ENCODE results near the gene ETHE1.

The ETHE1 gene

GRCh38 chr19:43464134-43464775 is 62.7 kb downstream of the ETHE1 start:
- no peak for DNase-seq (ENCODE audit: low read depth)

- peak; percentile 67 for DNase-seq (ENCODE audit: low read depth)
These were observed 63.4 kb downstream of the ETHE1 start for GRCh38 chr19:43463381-43464133.

DNA sequence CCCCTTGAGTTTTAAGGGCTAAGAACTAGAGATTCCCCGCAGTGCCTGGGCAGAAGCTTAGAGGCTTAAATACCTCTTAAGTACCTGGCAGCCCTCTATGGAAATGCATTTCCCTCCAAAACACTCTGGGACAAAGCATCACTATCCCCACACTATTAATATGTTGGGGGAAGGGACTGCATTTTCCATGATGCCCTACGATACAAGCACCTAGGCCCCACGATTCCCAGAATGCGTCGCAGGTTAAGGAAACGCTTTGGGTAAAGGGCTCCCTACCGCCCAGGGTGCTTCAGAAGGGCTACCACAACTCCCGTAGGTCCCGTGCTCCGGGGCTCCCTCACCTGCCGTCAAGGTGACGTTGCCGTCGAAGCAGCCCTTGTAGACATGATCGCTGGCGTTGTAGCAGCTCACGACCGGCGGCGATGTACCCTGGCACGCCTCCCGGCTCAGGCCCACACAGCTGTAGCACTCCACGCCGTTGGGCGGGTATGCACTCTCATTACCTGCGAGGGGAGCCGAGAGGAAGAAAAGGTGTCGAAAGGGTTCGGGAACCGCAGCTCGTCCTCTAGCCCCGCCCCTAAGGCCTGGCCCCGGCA is 64.1 kb downstream of the ETHE1 start:
- no peak for DNase-seq (ENCODE audit: low read depth)

GRCh38 chr19:43462383-43462782 is 64.6 kb downstream of the ETHE1 start:
- DNase-seq (ENCODE audit: low read depth) = no peak

GRCh38 chr19:43461303-43461702 is 65.7 kb downstream of the ETHE1 start:
- DNase-seq (ENCODE audit: low read depth) = no peak

DNA sequence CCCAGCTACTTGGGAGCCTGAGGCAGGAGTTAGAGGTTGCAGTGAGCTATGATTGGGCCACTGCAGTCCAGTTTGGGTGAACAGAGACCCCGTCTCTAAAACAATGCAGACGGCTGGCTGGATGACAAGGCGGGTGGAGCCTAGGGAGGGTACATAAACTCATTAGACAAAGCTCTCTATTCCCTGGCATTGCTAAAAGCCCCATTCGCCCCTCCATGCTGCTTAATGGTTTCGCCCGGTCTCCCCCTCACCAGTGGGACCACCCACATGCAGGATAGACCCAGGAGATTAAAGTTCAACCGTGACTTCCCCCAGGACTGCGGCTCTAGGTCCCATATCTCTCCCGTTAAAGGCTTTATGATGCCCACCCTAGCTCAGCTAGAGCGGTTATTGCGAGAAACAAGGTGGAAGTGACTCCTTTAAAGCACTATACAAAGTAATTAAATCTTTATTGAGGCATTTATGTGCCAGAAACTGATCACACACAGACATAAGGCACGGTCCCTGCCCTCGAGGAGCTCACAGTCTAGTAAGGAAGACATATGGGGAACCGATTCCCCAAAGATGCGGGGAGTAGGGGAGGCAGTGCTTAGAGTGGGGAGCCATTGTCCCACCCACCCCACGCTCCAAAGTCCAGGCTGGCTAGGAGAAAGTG is 66.5 kb downstream of the ETHE1 start:
- no peak for DNase-seq (ENCODE audit: low read depth)

DNA sequence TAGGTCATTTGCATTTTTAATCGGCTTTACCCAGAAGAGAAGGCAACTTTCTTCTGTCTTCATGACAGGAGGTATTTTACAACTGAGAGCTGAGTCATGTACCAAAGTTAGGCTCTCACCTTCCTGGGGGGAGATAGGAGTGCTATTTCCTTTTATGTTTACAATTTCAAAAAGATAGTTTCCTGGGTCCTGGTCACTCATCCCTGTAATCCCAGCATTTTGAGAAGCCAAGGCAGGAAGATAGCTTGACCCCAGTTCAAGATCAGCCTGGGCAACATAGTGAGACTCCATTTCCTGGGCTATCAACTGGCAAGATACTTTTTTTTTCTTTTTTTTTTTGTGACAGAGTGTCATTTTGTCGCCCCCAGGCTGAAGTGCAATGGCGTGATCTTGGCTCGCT is 69.2 kb downstream of the ETHE1 start:
- DNase-seq (ENCODE audit: low read depth) = no peak
